ENCODE results near the gene ZCCHC7. TPM values are rescaled to one million over a fixed set of nuclear protein-coding genes. Genes with fewer than 3 reads are reported as not detected.

ZCCHC7 gene
- total and polyA plus RNA-seq, 4 experiments from 2014 or later: 30.1 to 43.9 (median 38.8) TPM

DNA sequence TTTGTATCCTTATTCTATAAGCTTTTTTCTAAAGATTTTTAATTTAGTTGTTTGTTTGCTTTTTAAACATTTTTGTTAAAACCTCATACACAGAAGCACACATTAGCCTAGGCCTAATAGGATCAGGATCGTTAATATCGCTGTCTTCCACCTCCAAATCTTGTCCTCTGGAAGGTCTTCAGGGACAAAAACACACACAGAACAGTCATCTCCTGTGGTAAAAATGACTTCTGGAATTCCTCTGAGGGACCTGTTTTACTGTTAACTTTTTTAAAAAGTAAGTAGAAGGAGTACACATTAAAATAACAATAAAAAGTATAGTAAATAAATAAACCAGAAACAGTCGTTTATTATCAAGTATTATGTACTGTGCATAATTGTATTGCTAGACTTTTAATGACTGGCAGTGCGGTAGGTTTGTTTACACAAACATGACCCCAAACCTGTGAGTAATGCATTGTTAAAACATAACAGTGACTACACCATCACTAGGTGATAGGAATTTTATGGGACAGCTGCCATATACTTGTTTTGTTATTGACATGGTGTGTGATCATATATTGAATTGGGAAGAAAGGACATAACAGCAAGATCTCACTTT lies 109.6 kb downstream of the ZCCHC7 start:
- H3K4me1 Mint-ChIP-seq: peaks cover 11 to 19% (median 14%) of the 10 kb centered on the region in 4 donors
- peaks cover 0 to 3% (median 0%) of the 10 kb centered on the region in 8 donors for H3K9me3 Mint-ChIP-seq
- H3K27me3 Mint-ChIP-seq: no peaks in the 10 kb centered on the region
- DNase-seq: no peak
- Histone ChIP-seq H3K4me1 (ENCODE audit: insufficient read depth, low read length) (no peaks in the 10 kb centered on the region), H3K4me3 (ENCODE audit: low read length in 2 of 2) (no peak overlapping the region), H3K27ac (ENCODE audit: low read depth, low read length) (no peak overlapping the region), H3K36me3 (ENCODE audit: insufficient read depth, low read length) (no peaks in the 10 kb centered on the region), H3K27me3 (ENCODE audit: insufficient read depth, low read length) (no peaks in the 10 kb centered on the region), H3K9me3 (ENCODE audit: control insufficient read depth in 1 of 2, low read length in 2 of 2) (no peaks in the 10 kb centered on the region)
- CTCF ChIA-PET (ENCODE audit: partially characterized antibody): no interaction called here
- intact Hi-C loops (cut with micrococcal nuclease): no loop called here
- peaks cover 7 to 10% of the 10 kb centered on the region in 2 donors for H3K36me3 Mint-ChIP-seq
- H3K27ac Mint-ChIP-seq: no peak overlapping the region
- H3K4me3 Mint-ChIP-seq: no peak overlapping the region
- POLR2A ChIA-PET (ENCODE audit: partially characterized antibody): no interaction called here

DNA sequence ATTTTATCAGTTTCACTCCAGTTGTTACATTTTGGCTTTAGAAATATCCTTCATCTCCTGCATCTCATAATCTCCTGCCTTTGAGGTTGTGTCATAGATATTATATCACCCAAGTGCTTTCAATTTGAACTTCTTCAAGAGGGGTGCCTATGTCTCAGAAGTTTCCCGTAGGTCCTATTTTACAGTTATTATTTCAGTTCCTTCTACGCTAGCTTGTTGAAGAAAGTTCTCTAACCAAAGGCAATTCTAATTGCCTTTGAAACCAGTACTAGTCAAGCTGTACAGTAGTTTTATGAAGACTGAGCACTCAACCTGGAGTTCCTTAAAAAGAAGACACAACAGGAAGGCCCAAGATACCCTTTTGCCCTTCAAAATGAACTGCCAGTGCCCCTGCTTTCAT lies 116.4 kb downstream of the ZCCHC7 start:
- no peak for DNase-seq
- H3K27me3 Mint-ChIP-seq: no peaks in the 10 kb centered on the region
- POLR2A ChIA-PET (ENCODE audit: partially characterized antibody): no interaction called here
- Histone ChIP-seq H3K9me3 (ENCODE audit: control insufficient read depth in 1 of 2, low read length in 2 of 2) (no peaks in the 10 kb centered on the region), H3K4me3 (ENCODE audit: low read length in 2 of 2) (no peak overlapping the region), H3K36me3 (ENCODE audit: insufficient read depth, low read length) (no peaks in the 10 kb centered on the region), H3K27ac (ENCODE audit: low read depth, low read length) (no peak overlapping the region), H3K27me3 (ENCODE audit: insufficient read depth, low read length) (no peaks in the 10 kb centered on the region), H3K4me1 (ENCODE audit: insufficient read depth, low read length) (no peaks in the 10 kb centered on the region)
- no peak overlapping the region for H3K4me3 Mint-ChIP-seq
- CTCF ChIA-PET (ENCODE audit: partially characterized antibody): no interaction called here
- H3K4me1 Mint-ChIP-seq: peaks cover 20 to 33% (median 23%) of the 10 kb centered on the region in 4 donors
- no peak overlapping the region for H3K27ac Mint-ChIP-seq
- peaks cover 0 to 3% (median 0%) of the 10 kb centered on the region in 8 donors for H3K9me3 Mint-ChIP-seq
- peaks cover 14 to 29% of the 10 kb centered on the region in 2 donors for H3K36me3 Mint-ChIP-seq
- intact Hi-C loops (cut with micrococcal nuclease): no loop called here

DNA sequence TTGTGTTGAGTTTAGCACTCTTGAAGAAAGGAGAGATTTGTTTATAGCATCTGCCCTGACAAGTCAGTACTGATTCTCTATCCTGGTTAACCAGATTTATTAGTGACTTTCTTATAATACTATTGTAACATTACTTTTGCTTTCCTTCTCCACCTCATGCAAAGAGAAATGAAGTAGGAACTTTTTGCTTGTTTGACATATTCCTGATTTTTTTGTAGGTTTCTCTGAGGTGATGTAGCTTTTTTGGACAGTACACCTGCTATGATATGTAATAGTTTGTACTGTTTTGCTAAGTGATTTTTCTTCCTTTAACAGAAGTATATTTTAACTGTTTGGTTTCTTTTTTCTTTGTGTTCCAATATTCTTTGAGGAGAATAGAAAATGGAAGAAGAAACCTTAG lies 117.7 kb downstream of the ZCCHC7 start:
- Mint-ChIP-seq H3K27me3 (no peaks in the 10 kb centered on the region), H3K4me1 (peaks cover 14 to 27% (median 19%) of the 10 kb centered on the region in 4 donors), H3K9me3 (peaks cover 0 to 3% (median 0%) of the 10 kb centered on the region in 8 donors), H3K27ac (no peak overlapping the region), H3K36me3 (peaks cover 14 to 29% of the 10 kb centered on the region in 2 donors), H3K4me3 (no peak overlapping the region)
- H3K27ac ChIP-seq (ENCODE audit: low read depth, low read length): no peak overlapping the region
- intact Hi-C loops (cut with micrococcal nuclease): no loop called here
- no peaks in the 10 kb centered on the region for H3K36me3 ChIP-seq (ENCODE audit: insufficient read depth, low read length)
- CTCF ChIA-PET (ENCODE audit: partially characterized antibody): interaction anchor here (0.5 kb wide), 1 partner anchor 99 kb away, joined by 3 read pairs; no protein-coding TSS in a partner anchor
- no peaks in the 10 kb centered on the region for H3K4me1 ChIP-seq (ENCODE audit: insufficient read depth, low read length)
- POLR2A ChIA-PET (ENCODE audit: partially characterized antibody): no interaction called here
- H3K4me3 ChIP-seq (ENCODE audit: low read length in 2 of 2): no peak overlapping the region
- H3K9me3 ChIP-seq (ENCODE audit: control insufficient read depth in 1 of 2, low read length in 2 of 2): no peaks in the 10 kb centered on the region
- DNase-seq: no peak
- no peaks in the 10 kb centered on the region for H3K27me3 ChIP-seq (ENCODE audit: insufficient read depth, low read length)

DNA sequence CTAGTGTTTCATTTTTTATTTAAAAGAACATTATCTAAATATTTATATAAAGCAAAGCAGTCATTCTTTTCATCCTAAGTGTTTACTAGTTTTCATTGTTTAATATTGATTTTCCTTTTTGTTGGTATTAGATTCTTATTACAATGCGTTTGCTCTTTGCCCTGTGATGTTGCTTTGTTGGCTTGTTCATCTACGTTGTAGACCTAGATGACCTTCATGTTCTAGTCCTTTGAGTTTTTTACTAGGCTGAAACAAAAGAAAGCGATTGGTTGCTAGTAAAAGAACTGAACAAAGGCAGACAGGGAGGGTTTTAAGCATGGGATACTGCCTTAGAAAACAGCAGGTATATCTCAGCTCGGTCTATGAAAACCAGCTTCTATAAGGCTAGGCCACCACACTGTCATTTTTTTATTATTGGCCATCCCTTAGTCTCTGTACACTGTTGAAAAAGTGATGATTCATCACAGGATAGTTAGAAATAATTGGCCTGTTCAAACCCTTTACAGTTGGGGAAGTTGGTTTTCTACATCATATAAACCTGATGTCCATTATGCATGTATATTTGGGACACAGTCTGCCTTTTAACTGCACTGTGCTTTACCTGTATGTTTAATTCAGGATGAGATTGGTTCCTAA lies 119.0 kb downstream of the ZCCHC7 start:
- Mint-ChIP-seq H3K27me3 (no peaks in the 10 kb centered on the region), H3K27ac (no peak overlapping the region), H3K4me1 (peaks cover 9 to 17% (median 15%) of the 10 kb centered on the region in 4 donors), H3K4me3 (no peak overlapping the region), H3K9me3 (peaks cover 0 to 3% (median 0%) of the 10 kb centered on the region in 8 donors), H3K36me3 (peaks cover 8 to 20% of the 10 kb centered on the region in 2 donors)
- Histone ChIP-seq H3K4me3 (ENCODE audit: low read length in 2 of 2) (no peak overlapping the region), H3K36me3 (ENCODE audit: insufficient read depth, low read length) (no peaks in the 10 kb centered on the region), H3K9me3 (ENCODE audit: control insufficient read depth in 1 of 2, low read length in 2 of 2) (no peaks in the 10 kb centered on the region), H3K4me1 (ENCODE audit: insufficient read depth, low read length) (no peaks in the 10 kb centered on the region), H3K27ac (ENCODE audit: low read depth, low read length) (no peak overlapping the region), H3K27me3 (ENCODE audit: insufficient read depth, low read length) (no peaks in the 10 kb centered on the region)
- ChIA-PET POLR2A (ENCODE audit: partially characterized antibody) (no interaction called here), CTCF (ENCODE audit: partially characterized antibody) (no interaction called here)
- intact Hi-C loops (cut with micrococcal nuclease): no loop called here
- DNase-seq: no peak

DNA sequence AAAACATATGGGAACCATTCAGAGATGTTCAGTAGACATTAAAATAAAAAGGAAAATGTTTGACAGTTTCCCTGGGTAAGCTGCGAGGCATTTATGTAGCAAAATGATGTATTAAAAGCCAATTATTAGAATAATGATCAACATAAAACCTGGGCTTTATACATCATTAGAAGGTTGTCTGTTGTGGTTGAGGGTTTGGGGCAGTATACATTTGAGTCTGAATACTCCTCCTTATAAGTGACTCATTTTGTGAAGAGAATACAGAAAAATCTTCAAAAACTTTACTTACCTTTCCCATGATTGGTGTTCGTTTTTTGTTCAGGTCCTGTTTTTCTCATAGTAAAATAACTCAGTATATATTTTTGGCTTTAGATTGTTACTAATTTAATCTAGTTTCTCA lies 119.5 kb downstream of the ZCCHC7 start:
- ChIA-PET POLR2A (ENCODE audit: partially characterized antibody) (no interaction called here), CTCF (ENCODE audit: partially characterized antibody) (no interaction called here)
- Mint-ChIP-seq H3K27ac (no peak overlapping the region), H3K4me3 (no peak overlapping the region), H3K27me3 (no peaks in the 10 kb centered on the region), H3K36me3 (peaks cover 6 to 19% of the 10 kb centered on the region in 2 donors), H3K9me3 (peaks cover 0 to 3% (median 0%) of the 10 kb centered on the region in 8 donors), H3K4me1 (peaks cover 9 to 16% (median 15%) of the 10 kb centered on the region in 4 donors)
- Histone ChIP-seq H3K4me1 (ENCODE audit: insufficient read depth, low read length) (no peaks in the 10 kb centered on the region), H3K27me3 (ENCODE audit: insufficient read depth, low read length) (no peaks in the 10 kb centered on the region), H3K36me3 (ENCODE audit: insufficient read depth, low read length) (no peaks in the 10 kb centered on the region), H3K4me3 (ENCODE audit: low read length in 2 of 2) (no peak overlapping the region), H3K9me3 (ENCODE audit: control insufficient read depth in 1 of 2, low read length in 2 of 2) (no peaks in the 10 kb centered on the region), H3K27ac (ENCODE audit: low read depth, low read length) (no peak overlapping the region)
- DNase-seq: no peak
- intact Hi-C loops (cut with micrococcal nuclease): no loop called here

DNA sequence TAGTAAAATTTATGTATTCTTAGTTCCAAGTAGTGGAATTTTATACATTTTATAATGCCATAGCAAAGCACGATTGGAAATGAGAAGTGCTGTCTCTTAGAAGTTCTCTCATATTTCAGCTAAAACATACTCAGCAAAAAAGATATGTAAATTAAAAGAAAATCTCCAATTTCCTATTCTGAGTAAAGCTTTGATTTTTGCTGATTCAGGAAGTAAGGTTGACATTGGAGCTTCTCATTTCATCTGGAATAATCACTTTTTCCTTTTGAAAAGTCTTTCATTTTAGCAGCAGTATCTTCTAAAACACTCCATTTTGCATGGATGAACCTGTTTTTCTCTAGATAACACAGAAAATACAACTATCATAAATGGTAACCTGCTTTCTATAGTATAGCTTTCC lies 121.0 kb downstream of the ZCCHC7 start:
- no peaks in the 10 kb centered on the region for H3K4me1 ChIP-seq (ENCODE audit: insufficient read depth, low read length)
- Mint-ChIP-seq H3K27ac (no peak overlapping the region), H3K4me1 (peaks cover 9 to 20% (median 13%) of the 10 kb centered on the region in 4 donors), H3K27me3 (no peaks in the 10 kb centered on the region), H3K9me3 (no peaks in the 10 kb centered on the region), H3K4me3 (no peak overlapping the region), H3K36me3 (peaks cover 6 to 11% of the 10 kb centered on the region in 2 donors)
- intact Hi-C loops (cut with micrococcal nuclease): no loop called here
- no peak overlapping the region for H3K27ac ChIP-seq (ENCODE audit: low read depth, low read length)
- H3K9me3 ChIP-seq (ENCODE audit: control insufficient read depth in 1 of 2, low read length in 2 of 2): no peaks in the 10 kb centered on the region
- no peak for DNase-seq
- no peak overlapping the region for H3K4me3 ChIP-seq (ENCODE audit: low read length in 2 of 2)
- H3K36me3 ChIP-seq (ENCODE audit: insufficient read depth, low read length): no peaks in the 10 kb centered on the region
- ChIA-PET CTCF (ENCODE audit: partially characterized antibody) (interaction anchor here (1.0 kb wide), 1 partner anchor 10 kb away, joined by 4 read pairs; no protein-coding TSS in a partner anchor), POLR2A (ENCODE audit: partially characterized antibody) (interaction anchor here (1.1 kb wide), 1 partner anchor 95 kb away, joined by 3 read pairs; no protein-coding TSS in a partner anchor)
- no peaks in the 10 kb centered on the region for H3K27me3 ChIP-seq (ENCODE audit: insufficient read depth, low read length)

DNA sequence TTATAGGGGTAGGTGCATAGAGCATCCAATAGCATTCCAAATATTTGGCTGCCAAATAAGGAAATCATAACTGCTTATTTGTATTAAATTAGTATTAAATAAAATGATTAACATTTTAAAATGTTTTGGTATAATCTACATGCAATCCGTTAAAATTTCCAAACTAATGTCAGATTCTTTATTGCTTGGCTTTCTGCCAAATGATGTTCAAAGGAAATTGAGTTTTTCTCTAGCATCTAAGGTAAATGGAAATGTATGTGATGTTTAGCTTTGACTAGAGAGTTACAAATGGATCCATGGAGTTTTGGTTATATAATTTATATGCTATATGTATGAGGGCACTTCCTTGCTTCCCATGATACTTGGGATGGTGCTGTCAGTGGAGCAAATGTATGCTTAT lies 121.7 kb downstream of the ZCCHC7 start:
- H3K27me3 ChIP-seq (ENCODE audit: insufficient read depth, low read length): no peaks in the 10 kb centered on the region
- Mint-ChIP-seq H3K27ac (no peak overlapping the region), H3K27me3 (no peaks in the 10 kb centered on the region), H3K36me3 (peaks cover 3 to 7% of the 10 kb centered on the region in 2 donors), H3K9me3 (no peaks in the 10 kb centered on the region), H3K4me3 (no peak overlapping the region), H3K4me1 (peaks cover 4 to 18% (median 9%) of the 10 kb centered on the region in 4 donors)
- no peak overlapping the region for H3K27ac ChIP-seq (ENCODE audit: low read depth, low read length)
- intact Hi-C loops (cut with micrococcal nuclease): no loop called here
- DNase-seq: no peak
- ChIA-PET POLR2A (ENCODE audit: partially characterized antibody) (no interaction called here), CTCF (ENCODE audit: partially characterized antibody) (no interaction called here)
- no peaks in the 10 kb centered on the region for H3K4me1 ChIP-seq (ENCODE audit: insufficient read depth, low read length)
- H3K36me3 ChIP-seq (ENCODE audit: insufficient read depth, low read length): no peaks in the 10 kb centered on the region
- no peak overlapping the region for H3K4me3 ChIP-seq (ENCODE audit: low read length in 2 of 2)
- no peaks in the 10 kb centered on the region for H3K9me3 ChIP-seq (ENCODE audit: control insufficient read depth in 1 of 2, low read length in 2 of 2)

Measured in CD4-positive, alpha-beta memory T cell (primary cell).